Esophagus squamous epithelium (tissue), 5 donors: ENCODE results near the gene FOXP4. TPM values are rescaled to one million over a fixed set of nuclear protein-coding genes. Genes with fewer than 3 reads are reported as not detected.

Experiments
- DNase-seq: peaks from one replicate; lab custom pipeline; 2025; lab: John Stamatoyannopoulos, UW
- H3K27ac ChIP-seq, 4 donors: fragments of 200-600 bp; sonication (generic); one replicate each; pipeline ENCODE4 v1.5.1; 2016 to 2019; ENCODE audit warnings: mild to moderate bottlenecking in 1 of 4
- H3K27me3 ChIP-seq, 4 donors: fragments of 200-600 bp; sonication (generic); 1 replicate in 3 of 4; 2 replicates in 1 of 4; pipeline versions ENCODE4 v1.5.1 to v1.6.0; 2017 to 2021; ENCODE audit warnings: antibody characterized with exemption in 1 of 4
- H3K36me3 ChIP-seq, 3 donors: fragments of 200-600 bp; sonication (generic); one replicate each; pipeline ENCODE4 v1.5.1; 2016 to 2019
- H3K4me1 ChIP-seq, 3 donors: fragments of 200-600 bp; sonication (generic); one replicate each; pipeline ENCODE4 v1.5.1; 2017 to 2019
- H3K4me3 ChIP-seq, 4 donors: fragments of 200-600 bp; sonication (generic); 1 replicate in 3 of 4; 2 replicates in 1 of 4; pipeline ENCODE4 v1.5.1; 2016 to 2019; ENCODE audit warnings: mild to moderate bottlenecking in 2 of 4, moderate library complexity in 1 of 4
- H3K9me3 ChIP-seq, 3 donors: fragments of 200-600 bp; sonication (generic); one replicate each; pipeline ENCODE4 v1.5.1; 2016 to 2019
- POLR2A ChIP-seq, 4 donors: fragments of 450-650 bp; IDR thresholded peaks; one replicate each; pipeline ENCODE4 v1.6.1; 2017; ENCODE audit warnings: antibody characterized with exemption in 4 of 4, mild to moderate bottlenecking in 4 of 4, moderate library complexity in 3 of 4
- WGBS, 2 donors: methylation state at CpG; one replicate each; pipeline ENCODE4 v1.1.5; 2018; 5-methylcytosine and 5-hydroxymethylcytosine counted together
- intact Hi-C: fragments of 100-400 bp; cut with DNase I; formaldehyde crosslinking; loops from one replicate; pipeline ENCODE4 v1.15.0; 2022
- total RNA-seq, 4 donors: library from RNA; depleted of rRNA; stranded (reverse); fragments of >200 nt; gene quantifications; one replicate each; pipeline ENCODE4 v1.1.0, GENCODE V29; 2016
- TF ChIP-seq, protein P1 (sequence below), 6 experiments: fragments of 450-650 bp in 4 of 6; fragments of 200-600 bp in 2 of 6; sonication (generic) in 2 of 6; IDR thresholded peaks; one replicate each; pipeline ENCODE4 v1.5.1; 2016 to 2019; ENCODE audit warnings: antibody characterized with exemption in 6 of 6, mild to moderate bottlenecking in 4 of 6, moderate library complexity in 4 of 6
- donor health status: DM: yes; HTN: yes; CAD: no.

FOXP4 gene
- total RNA-seq, 4 donors from 2014 or later, result 2.2 to 10.3 (median 6.8) TPM

DNA sequence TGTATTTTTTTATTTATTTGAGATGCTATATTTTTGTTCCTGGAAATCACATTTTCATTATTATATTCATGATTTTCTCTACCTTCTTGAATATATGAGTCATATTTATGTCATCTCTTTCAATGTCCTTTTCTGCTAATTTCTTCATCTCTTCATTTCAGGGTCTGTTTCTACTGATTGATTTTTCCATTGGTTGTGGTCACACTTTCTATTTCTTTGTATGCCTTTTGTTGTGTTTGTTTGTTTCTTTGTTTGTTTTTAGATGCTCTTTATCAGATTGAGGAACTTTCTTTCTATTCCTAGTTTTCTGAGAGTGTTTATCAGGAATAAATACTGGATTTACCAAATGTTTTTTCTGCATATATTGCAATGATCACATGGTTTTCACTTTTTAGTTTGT lies 75.2 kb downstream of the FOXP4 start:
- TF ChIP-seq POLR2A (IDR thresholded peaks at IDR 0.05), result no peak
- TF ChIP-seq, protein P1, sequence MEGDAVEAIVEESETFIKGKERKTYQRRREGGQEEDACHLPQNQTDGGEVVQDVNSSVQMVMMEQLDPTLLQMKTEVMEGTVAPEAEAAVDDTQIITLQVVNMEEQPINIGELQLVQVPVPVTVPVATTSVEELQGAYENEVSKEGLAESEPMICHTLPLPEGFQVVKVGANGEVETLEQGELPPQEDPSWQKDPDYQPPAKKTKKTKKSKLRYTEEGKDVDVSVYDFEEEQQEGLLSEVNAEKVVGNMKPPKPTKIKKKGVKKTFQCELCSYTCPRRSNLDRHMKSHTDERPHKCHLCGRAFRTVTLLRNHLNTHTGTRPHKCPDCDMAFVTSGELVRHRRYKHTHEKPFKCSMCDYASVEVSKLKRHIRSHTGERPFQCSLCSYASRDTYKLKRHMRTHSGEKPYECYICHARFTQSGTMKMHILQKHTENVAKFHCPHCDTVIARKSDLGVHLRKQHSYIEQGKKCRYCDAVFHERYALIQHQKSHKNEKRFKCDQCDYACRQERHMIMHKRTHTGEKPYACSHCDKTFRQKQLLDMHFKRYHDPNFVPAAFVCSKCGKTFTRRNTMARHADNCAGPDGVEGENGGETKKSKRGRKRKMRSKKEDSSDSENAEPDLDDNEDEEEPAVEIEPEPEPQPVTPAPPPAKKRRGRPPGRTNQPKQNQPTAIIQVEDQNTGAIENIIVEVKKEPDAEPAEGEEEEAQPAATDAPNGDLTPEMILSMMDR (IDR thresholded peaks at IDR 0.05), result no peak
- intact Hi-C loops, result no loop called here

DNA sequence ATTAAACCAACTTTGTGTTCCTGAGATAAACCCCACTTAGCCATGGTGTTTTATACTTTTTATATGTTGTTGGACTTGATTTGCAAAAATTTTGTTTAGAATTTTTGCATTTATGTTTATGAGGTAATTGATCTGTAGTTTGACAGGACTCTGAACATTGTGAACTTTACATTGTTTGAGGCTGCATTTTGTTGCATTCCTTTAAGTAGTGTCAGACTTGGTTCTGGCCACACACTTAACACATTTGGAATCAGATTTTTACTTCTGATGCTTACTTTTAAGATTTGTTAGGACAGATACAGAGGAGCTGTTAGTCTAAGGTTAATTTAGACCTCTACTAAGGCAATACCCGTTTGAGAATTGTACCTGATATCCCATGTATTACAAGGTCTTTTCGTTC lies 75.6 kb downstream of the FOXP4 start:
- 23 to 31% methylated on average over 2 of the region's 2 CpGs for WGBS, 2 donors
- no peak for DNase-seq
- Histone ChIP-seq H3K9me3 (no peaks in the 10 kb centered on the region), H3K4me1 (peaks cover 14 to 43% (median 34%) of the 10 kb centered on the region in 3 donors), H3K27ac (peak overlapping the region in 1 of 4 donors; percentile 9), H3K4me3 (no peak overlapping the region), H3K27me3 (no peaks in the 10 kb centered on the region), H3K36me3 (no peaks in the 10 kb centered on the region)
- intact Hi-C loops, result no loop called here
- TF ChIP-seq, protein P1 (IDR thresholded peaks at IDR 0.05), result no peak
- TF ChIP-seq POLR2A (IDR thresholded peaks at IDR 0.05), result no peak

More for the DNA sequence above, 75.2 kb downstream of the FOXP4 start:
- no peak for DNase-seq
- peaks cover 11 to 39% (median 30%) of the 10 kb centered on the region in 3 donors for H3K4me1 ChIP-seq
- no peaks in the 10 kb centered on the region for H3K27me3 ChIP-seq
- H3K36me3 ChIP-seq, result no peaks in the 10 kb centered on the region
- H3K9me3 ChIP-seq, result no peaks in the 10 kb centered on the region
- H3K4me3 ChIP-seq, result no peak overlapping the region
- H3K27ac ChIP-seq, result no peak overlapping the region

DNA sequence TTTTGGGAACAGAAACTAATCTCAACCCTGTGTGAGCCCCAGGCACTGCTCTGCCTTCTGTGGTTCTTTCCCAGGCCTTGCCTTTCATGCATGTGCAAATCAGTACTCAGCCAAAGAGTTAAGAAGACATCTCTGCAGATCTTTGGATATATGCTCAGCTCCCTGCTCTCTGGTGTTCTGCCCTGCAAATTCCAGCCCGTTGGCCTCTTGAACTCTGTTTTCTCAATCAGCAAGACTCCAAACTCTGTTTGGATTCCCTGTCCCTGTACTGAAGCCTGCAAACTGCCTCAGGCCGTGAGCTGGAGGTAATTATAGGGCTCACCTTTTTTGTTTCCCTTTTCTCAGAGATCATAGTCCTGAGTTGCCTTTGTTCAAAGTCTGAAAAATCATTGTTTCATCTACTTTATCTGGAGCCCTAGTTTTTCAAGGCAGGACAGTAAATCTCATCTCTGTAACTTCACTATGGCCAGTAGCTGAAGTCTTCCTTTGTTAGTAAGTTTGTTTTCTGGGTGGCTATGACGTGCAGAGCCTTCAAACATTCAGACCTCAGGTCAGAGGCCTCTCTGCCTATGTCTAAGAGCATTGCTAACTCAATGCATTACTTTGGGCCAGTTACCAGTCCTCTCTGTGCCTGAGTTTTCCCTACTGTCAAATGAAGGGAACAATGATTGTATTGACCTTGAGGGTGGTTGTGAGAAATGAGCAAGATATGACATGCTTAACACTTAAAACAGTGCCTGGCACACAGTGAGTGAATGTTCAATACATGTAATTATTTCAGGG lies 76.2 kb downstream of the FOXP4 start:
- WGBS, 2 donors, result 32 to 47% methylated on average over 3 of the region's 3 CpGs
- no peak overlapping the region for H3K4me3 ChIP-seq
- H3K36me3 ChIP-seq, result no peaks in the 10 kb centered on the region
- intact Hi-C loops, result no loop called here
- peaks cover 14 to 49% (median 38%) of the 10 kb centered on the region in 3 donors for H3K4me1 ChIP-seq
- no peaks in the 10 kb centered on the region for H3K9me3 ChIP-seq
- no peak for TF ChIP-seq POLR2A (IDR thresholded peaks at IDR 0.05)
- TF ChIP-seq, protein P1 (IDR thresholded peaks at IDR 0.05), result no peak
- peak overlapping the region in 2 of 4 donors; percentile 9 to 10 for H3K27ac ChIP-seq
- no peaks in the 10 kb centered on the region for H3K27me3 ChIP-seq
- no peak for DNase-seq

DNA sequence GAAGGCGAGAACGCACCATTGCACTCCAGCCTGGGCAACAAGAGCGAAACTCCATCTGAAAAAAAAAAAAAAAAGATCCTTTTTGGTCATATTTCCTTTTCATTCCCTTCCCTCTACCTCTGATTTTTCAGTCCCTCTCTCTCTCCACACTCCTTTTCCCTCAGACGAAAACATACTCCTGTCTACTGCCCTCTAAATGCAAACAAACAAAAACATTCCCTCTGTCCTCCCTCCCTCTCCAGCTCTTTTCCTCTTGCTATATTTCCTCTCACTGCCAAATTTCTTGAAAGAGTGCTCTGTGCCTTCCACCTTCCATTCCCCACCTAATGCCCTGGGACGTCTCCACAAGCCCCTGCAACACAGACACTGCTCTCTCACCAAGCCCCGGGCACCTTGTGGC lies 77.1 kb downstream of the FOXP4 start:
- H3K27me3 ChIP-seq, result no peaks in the 10 kb centered on the region
- no peaks in the 10 kb centered on the region for H3K9me3 ChIP-seq
- TF ChIP-seq, protein P1 (IDR thresholded peaks at IDR 0.05), result no peak
- no peak for TF ChIP-seq POLR2A (IDR thresholded peaks at IDR 0.05)
- H3K36me3 ChIP-seq, result no peaks in the 10 kb centered on the region
- intact Hi-C loops, result no loop called here
- no peak overlapping the region for H3K4me3 ChIP-seq
- no peak for DNase-seq
- no peak overlapping the region for H3K27ac ChIP-seq
- H3K4me1 ChIP-seq, result peaks cover 14 to 57% (median 38%) of the 10 kb centered on the region in 3 donors
- WGBS, 2 donors, result 78 to 80% methylated on average over 6 of the region's 6 CpGs

DNA sequence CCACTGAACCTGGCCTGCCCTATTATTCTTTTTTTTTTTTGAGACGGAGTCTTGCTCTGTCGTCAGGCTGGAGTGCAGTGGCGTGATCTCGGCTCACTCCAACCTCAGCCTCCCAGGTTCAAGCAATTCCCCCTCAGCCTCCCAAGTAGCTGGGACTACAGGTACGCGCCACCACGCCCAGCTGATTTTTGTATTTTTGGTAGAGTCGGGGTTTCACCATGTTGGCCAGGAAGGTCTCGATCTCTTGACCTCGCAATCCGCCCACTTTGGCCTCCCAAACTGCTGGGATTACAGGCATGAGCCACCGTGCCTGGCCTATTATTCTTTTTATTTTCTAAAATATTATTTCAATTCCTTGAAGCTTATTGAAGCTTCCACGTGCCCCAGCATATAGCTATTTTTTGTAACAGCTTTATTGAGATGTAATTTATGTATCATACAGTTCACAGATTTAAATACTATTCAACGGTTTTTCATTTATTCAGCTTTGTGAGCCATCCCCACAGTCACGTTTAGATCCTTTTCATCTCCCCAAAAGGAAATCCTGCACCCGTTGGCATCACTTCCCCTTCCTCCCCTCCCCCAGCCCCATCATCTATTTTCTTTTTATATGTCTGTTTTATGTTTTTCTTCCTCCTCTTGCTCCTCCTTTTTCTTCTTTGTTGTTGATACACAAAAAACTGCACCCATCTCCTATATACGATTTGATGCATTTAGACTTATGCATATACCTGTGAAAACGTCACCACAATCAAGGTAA lies 78.6 kb downstream of the FOXP4 start:
- Histone ChIP-seq H3K36me3 (no peaks in the 10 kb centered on the region), H3K27ac (peak overlapping the region in 1 of 4 donors; percentile 61), H3K9me3 (no peaks in the 10 kb centered on the region), H3K27me3 (no peaks in the 10 kb centered on the region), H3K4me1 (peaks cover 14 to 59% (median 38%) of the 10 kb centered on the region in 3 donors), H3K4me3 (no peak overlapping the region)
- no peak for DNase-seq
- TF ChIP-seq POLR2A (IDR thresholded peaks at IDR 0.05), result no peak
- TF ChIP-seq, protein P1 (IDR thresholded peaks at IDR 0.05), result no peak
- intact Hi-C loops, result no loop called here
- WGBS, 2 donors, result 71 to 72% methylated on average over 18 of the region's 18 CpGs
